Fibroblast of mammary gland (primary cell): ENCODE measurements around the gene CRACR2B.

Experiments
- DNase-seq: peaks from one replicate; pipeline ENCODE4 v3.0.0-alpha.2; 2010; ENCODE audit warnings: low read depth
- H3K4me3 ChIP-seq: 2 replicates; pipeline ENCODE4 v1.5.1; 2011; ENCODE audit warnings: low read depth, mild to moderate bottlenecking, low read length, moderate library complexity; ENCODE audit not compliant: control insufficient read depth
- CTCF ChIP-seq: conservative IDR thresholded peaks from 2 replicates; pipeline ENCODE4 v1.5.1; 2011; ENCODE audit warnings: low read depth, low read length, inconsistent platforms; ENCODE audit not compliant: control insufficient read depth, insufficient read depth

The CRACR2B gene

GRCh38 chr11:791658-792534 is 35.8 kb upstream of the CRACR2B start:
- TF ChIP-seq CTCF: no peak
- H3K4me3 ChIP-seq: no peak overlapping the region
- no peak for DNase-seq

- DNase-seq: no peak
- H3K4me3 ChIP-seq: no peak overlapping the region
- TF ChIP-seq CTCF: no peak
Observed at GRCh38 chr11:792535-792821, 35.2 kb upstream of the CRACR2B start.

- no peak overlapping the region for H3K4me3 ChIP-seq
- TF ChIP-seq CTCF: no peak
- no peak for DNase-seq
Observed at GRCh38 chr11:792873-793272, 34.8 kb upstream of the CRACR2B start.

- DNase-seq: no peak
- no peak for TF ChIP-seq CTCF
- H3K4me3 ChIP-seq: no peak overlapping the region
Observed at GRCh38 chr11:793556-793955, 34.2 kb upstream of the CRACR2B start.

GRCh38 chr11:794013-794765 is 33.5 kb upstream of the CRACR2B start:
- no peak for DNase-seq
- no peak overlapping the region for H3K4me3 ChIP-seq
- TF ChIP-seq CTCF: no peak

- no peak for DNase-seq
- H3K4me3 ChIP-seq: peak overlapping the region; percentile 68
- no peak for TF ChIP-seq CTCF
Observed at GRCh38 chr11:794766-795633, 32.7 kb upstream of the CRACR2B start.
